TTC549 (cell line): ENCODE data around the gene SH2D4B.

Experiments used
- FAIRE-seq: peaks from 2 replicates; lab custom pipeline; 2012; peaks lifted over from hg19 to GRCh38; lab: Jason Lieb, UNC

SH2D4B gene

GRCh38 chr10:80537736-80538480, at the start of gene SH2D4B:
TSS of gene SH2D4B (plus strand) at chr10:80537902. CDS start at chr10:80538332, 430 bp downstream.
- FAIRE-seq, result no peak

DNA sequence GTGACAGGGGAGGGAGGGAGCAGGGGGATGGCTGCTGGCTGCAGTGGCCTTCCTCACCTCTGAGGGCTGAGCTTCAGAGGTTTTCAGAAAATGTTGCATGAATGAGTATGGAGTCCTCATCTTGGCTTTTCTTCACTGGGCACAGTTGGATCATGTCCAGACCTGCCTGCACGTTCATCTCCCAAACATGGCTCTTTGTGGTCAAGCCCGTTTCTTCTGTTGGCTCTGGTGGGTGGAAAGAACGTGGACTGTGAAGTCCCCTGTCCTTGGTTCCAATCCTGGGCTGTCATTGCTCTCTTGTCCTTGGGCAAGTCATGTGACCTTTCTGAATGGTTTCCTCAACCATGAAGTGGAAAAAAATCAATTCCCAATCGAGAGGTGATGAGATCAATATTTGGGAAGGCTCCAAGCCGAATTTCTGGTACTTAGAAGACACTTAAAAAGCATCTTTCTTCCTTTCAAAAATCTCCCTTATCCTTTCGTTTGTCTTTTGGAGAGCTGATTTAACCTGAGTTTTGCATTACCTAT, 49.1 kb upstream of the SH2D4B start:
- FAIRE-seq, result no peak

- no peak for FAIRE-seq
Observed at GRCh38 chr10:80489371-80490112, 48.2 kb upstream of the SH2D4B start.

- no peak for FAIRE-seq
Observed at GRCh38 chr10:80491251-80492102, 46.2 kb upstream of the SH2D4B start.

GRCh38 chr10:80492848-80493521, 44.7 kb upstream of the SH2D4B start:
- FAIRE-seq, result no peak

- no peak for FAIRE-seq
Observed at GRCh38 chr10:80493522-80494051, 44.1 kb upstream of the SH2D4B start.

- no peak for FAIRE-seq
Observed at GRCh38 chr10:80496555-80497172, 41.0 kb upstream of the SH2D4B start.

GRCh38 chr10:80497187-80498077, 40.3 kb upstream of the SH2D4B start:
- no peak for FAIRE-seq

DNA sequence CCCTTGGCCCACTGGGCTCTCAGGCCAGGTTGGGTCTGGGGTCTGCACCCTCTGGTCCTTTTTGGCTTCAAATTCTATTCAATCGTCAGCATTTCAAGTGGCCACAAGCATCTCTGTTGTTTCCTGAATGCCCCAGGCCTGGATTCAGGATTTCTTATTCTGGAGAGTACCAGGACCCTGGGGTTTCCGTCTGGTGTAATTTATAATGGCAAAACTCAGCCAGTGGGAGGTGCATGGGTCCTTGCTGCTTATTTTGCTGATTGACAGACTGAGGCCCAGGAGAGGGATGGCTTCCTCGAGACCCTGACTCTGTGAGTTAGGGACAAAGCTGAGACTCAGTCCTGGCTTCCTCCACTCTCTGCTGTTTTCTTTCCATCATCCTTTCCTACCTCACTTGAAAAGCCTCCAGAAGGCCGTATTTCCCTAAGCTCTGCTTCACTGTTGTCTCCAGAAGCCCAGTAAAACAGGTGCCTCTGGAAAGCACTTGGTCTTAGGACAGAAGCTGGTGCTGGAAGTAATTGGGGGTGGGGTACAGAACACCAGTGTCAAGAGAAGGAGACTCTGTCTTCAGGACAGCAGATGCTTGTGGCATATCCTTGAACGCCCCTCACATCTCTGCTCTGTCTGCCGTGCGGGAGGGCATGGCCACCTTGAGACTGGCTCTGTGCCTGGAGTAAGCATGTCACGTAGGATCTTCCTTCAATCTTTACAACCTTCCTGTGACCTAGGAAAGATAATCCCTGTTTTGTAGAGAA, 39.4 kb upstream of the SH2D4B start:
- FAIRE-seq, result no peak

DNA sequence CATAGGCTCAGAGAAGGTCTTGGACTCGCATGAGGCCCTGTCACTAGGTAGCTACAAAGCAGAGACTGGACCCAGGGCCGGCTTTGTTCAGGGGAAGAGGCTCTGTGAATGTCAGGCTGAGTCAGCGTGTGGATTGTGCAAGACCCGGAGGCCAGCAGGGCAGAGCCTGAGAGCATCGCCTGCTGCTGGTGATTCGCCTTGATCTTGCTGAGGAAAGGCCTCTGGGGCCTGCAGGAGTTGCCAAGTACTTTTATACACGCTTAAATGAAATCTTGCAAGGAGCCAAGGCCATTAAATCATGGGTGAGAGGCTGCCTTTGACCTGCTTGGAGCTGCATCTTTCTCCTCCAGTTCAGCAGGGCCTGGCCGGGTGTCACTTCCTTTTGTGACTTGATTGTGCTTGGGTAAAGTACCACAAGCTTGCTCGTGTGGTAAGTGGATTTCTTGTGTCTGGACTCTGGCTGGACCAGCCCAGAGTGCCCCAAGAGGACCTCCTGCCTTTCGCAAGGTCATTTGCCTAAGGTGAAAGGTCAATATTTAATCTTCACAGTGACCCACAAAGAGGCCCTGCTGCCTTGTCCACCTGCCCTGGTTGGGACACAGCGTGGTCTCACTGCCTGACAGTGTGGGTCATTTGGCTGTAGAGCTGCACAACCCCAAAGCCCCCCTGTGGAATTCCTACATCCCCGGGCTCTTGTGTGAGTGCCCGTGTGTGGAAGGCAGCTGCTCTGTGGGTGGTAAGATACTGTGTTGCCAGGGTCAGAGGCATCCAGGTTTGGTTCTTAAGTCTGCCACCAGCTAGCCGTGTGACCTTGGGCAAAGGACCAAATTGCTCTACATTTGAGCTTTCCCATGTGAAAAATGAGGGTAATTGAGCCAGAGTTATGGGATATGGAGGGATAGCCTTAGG, 38.6 kb upstream of the SH2D4B start:
- FAIRE-seq, result no peak

DNA sequence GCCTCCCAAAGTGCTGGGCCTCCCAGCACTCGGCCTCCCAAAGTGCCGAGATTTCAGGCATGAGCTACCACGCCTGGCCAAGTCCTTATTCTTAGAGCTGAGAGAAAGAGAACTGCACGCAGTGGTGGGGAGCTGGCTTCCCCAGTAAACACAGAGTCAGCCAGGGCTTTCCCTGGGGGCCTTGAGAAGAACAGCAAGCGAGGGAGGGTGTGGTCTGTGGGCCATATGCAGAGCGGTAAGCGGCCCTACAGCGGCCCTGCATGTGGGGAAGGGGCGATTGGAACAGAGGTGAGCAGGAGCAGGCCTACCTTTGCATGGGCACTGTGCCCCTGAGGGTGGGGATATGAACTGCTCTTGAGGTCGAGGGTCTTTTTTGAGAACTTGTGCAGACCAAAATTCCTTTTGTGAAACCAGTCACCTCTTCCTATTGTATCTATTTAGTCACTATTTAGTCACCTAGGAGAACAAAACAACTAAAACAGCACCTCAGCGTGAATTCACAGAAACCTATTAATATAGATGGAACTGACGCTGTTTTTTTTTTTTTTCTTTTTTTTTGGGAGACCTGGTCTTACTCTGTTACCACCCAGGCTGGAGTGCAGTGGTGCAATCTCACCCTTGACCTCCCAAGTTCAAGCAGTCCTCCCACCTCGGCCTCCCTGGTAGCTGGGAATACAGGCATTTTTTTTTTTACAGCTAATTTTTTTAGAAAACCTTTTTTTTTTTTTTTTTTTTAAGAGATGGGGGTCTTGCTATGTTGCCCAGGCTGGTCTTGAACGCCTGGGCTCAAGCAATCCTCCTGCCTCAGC, 36.9 kb upstream of the SH2D4B start:
- no peak for FAIRE-seq

DNA sequence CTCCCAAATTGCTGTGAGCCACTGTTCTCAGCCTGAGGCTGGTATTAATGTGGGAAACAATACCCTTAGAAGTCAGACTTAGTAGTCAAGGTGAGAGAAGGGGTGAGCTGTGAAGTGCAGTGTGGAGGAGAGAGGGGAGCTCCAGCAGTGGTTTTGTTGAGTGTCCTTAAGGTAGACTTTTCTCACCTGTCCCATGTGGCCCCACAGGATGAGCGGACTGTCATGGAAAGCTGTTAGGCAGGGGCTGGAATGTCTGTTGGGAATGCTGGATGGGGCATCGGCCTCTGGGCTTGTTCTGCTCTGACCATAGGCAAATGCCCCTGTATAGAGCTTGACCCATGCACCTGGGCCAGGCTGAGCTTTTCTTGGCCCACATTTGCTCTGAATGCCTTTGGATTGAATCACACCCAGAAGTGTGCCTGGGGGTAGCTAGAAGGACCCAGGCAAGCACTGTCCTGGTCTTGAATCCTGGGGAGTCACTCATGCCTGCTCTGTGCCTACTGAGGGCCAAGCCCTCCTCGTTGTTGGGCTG, 36.3 kb upstream of the SH2D4B start:
- FAIRE-seq, result no peak

DNA sequence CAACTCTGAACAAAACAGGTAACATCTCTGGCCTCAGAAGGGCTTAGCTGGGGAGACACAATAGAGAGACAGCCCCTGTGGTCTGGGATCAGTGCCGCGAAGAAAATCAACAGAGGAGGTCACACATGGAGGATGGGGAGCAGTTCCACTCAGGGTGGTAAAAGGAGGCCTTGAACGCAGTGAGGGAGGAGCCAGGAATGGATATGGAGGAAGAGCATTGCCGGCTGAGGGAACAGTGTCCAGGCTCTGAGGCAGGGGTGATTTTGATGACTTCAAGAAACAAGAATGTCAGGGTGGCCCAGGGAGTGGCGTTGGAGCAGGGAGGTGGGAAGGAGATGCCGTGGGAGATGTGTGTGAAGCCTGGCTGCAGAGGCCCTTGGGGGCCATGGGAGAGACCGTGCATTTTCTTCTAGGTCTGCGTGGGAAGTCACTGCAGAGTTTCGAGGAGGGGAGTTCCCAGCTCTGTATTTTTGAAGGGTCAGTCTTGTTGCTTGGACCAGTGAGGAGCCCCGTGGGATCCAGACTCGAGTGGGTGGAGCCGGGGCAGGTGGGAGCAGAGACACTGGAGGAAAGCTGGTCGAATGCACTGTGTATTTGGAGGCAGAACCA, 35.7 kb upstream of the SH2D4B start:
- no peak for FAIRE-seq

GRCh38 chr10:80502621-80503583, 34.8 kb upstream of the SH2D4B start:
- FAIRE-seq, result no peak

GRCh38 chr10:80503584-80504157, 34.0 kb upstream of the SH2D4B start:
- FAIRE-seq, result no peak
